Measurements from ENCODE around the gene CRHR2. TPM values are rescaled to one million over a fixed set of nuclear protein-coding genes. Genes with fewer than 3 reads are reported as not detected.

Gene CRHR2
- polyA plus RNA-seq, 2 of the 4 experiments (the other 2 are of a cell fraction): not detected

- H3K27ac ChIP-seq: no peak overlapping the region
- FAIRE-seq: no peak
- no peak overlapping the region for H3K4me3 ChIP-seq
- POLR2A ChIA-PET: no interaction called here
- CTCF ChIA-PET: interaction anchor here (1.1 to 1.6 kb wide), 3 partner anchors 31 to 425 kb away, joined by 3 to 5 read pairs (median 4); no protein-coding TSS in a partner anchor
- DNase-seq (ENCODE audit: low read depth in 1 of 2, low spot score in 1 of 2): no peak
- H3K4me2 ChIP-seq: no peak overlapping the region
- no peak for ATAC-seq
- WGBS (ENCODE audit: missing lambda C conversion rate): 75% methylated on average over 6 of the region's 6 CpGs
- H3K9me3 ChIP-seq: no peaks in the 10 kb centered on the region
- H3K4me1 ChIP-seq: no peaks in the 10 kb centered on the region
- TF ChIP-seq ZNF302 (CRISPR knock-in tag; IDR thresholded peaks at IDR 0.05) (no peak), ZC3H11A (IDR thresholded peaks at IDR 0.05) (no peak), GATA3 (IDR thresholded peaks at IDR 0.05; ENCODE audit: borderline replicate concordance) (no peak), CHD4 (IDR thresholded peaks at IDR 0.05; ENCODE audit: borderline replicate concordance) (no peak), ZSCAN20 (CRISPR knock-in tag; IDR thresholded peaks at IDR 0.05) (no peak), ESRRA (IDR thresholded peaks at IDR 0.05; ENCODE audit: borderline replicate concordance, low read length) (no peak), PBX3 (IDR thresholded peaks at IDR 0.05) (no peak), HOXB5 (CRISPR knock-in tag; IDR thresholded peaks at IDR 0.05) (no peak), EP300 (IDR thresholded peaks at IDR 0.05) (no peak), PHF8 (IDR thresholded peaks at IDR 0.05; ENCODE audit: borderline replicate concordance, low read depth) (no peak), CEBPB (IDR thresholded peaks at IDR 0.05) (no peak), NFE2L2 (conservative IDR thresholded peaks at IDR 0.05; ENCODE audit: low read length) (no peak), HOXA7 (CRISPR knock-in tag; IDR thresholded peaks at IDR 0.05) (no peak), HOXB13 (CRISPR knock-in tag; IDR thresholded peaks at IDR 0.05; ENCODE audit: low read depth) (no peak), NR3C1 (IDR thresholded peaks at IDR 0.05) (no peak)
Measured at GRCh38 chr7:30709549-30709948, 27.3 kb upstream of the CRHR2 start.

- TF ChIP-seq HOXA7 (CRISPR knock-in tag; IDR thresholded peaks at IDR 0.05): no peak
- TF ChIP-seq NR3C1 (IDR thresholded peaks at IDR 0.05): no peak
- TF ChIP-seq EHMT2 (IDR thresholded peaks at IDR 0.05; ENCODE audit: low read depth): no peak
- TF ChIP-seq USF2 (IDR thresholded peaks at IDR 0.05): no peak
- no peak for TF ChIP-seq CHD2 (IDR thresholded peaks at IDR 0.05; ENCODE audit: low read length, partially characterized antibody)
- TF ChIP-seq EHF (CRISPR knock-in tag; IDR thresholded peaks at IDR 0.05): no peak
- no peak for TF ChIP-seq MAX (IDR thresholded peaks at IDR 0.05)
- TF ChIP-seq JUN (IDR thresholded peaks at IDR 0.05): no peak
- no peak for TF ChIP-seq RARB (CRISPR knock-in tag; IDR thresholded peaks at IDR 0.05)
- TF ChIP-seq E2F6 (IDR thresholded peaks at IDR 0.05; ENCODE audit: borderline replicate concordance, low read depth): no peak
- POLR2A ChIA-PET: no interaction called here
- DNase-seq (ENCODE audit: low read depth in 1 of 2, low spot score in 1 of 2) (no peak), ATAC-seq (no peak), FAIRE-seq (no peak)
- Histone ChIP-seq H3K4me3 (no peak overlapping the region), H3K4me1 (no peaks in the 10 kb centered on the region), H3K9me3 (no peaks in the 10 kb centered on the region), H3K27ac (no peak overlapping the region), H3K4me2 (no peak overlapping the region)
- WGBS (ENCODE audit: missing lambda C conversion rate): 29% methylated on average over 3 of the region's 3 CpGs
- CTCF ChIA-PET: interaction anchor here (1.1 to 1.6 kb wide), 3 partner anchors 31 to 425 kb away, joined by 3 to 5 read pairs (median 4); no protein-coding TSS in a partner anchor
Measured at GRCh38 chr7:30708983-30709382, 26.7 kb upstream of the CRHR2 start.

- CTCF ChIA-PET: interaction anchor here (0.9 to 1.6 kb wide), 3 partner anchors 18 to 426 kb away, joined by 3 to 4 read pairs (median 3); no protein-coding TSS in a partner anchor
- FAIRE-seq: no peak
- H3K27ac ChIP-seq: no peak overlapping the region
- H3K4me3 ChIP-seq: no peak overlapping the region
- no peak for ATAC-seq
- POLR2A ChIA-PET: no interaction called here
- H3K9me3 ChIP-seq: no peaks in the 10 kb centered on the region
- H3K4me2 ChIP-seq: no peak overlapping the region
- DNase-seq (ENCODE audit: low read depth in 1 of 2, low spot score in 1 of 2): no peak
- 55% methylated on average over 4 of the region's 4 CpGs for WGBS (ENCODE audit: missing lambda C conversion rate)
- H3K4me1 ChIP-seq: no peaks in the 10 kb centered on the region
- no peak for TF ChIP-seq RAD21 (conservative IDR thresholded peaks at IDR 0.05 in 1 of 2, IDR thresholded peaks at IDR 0.05 in 1 of 2)
- no peak for TF ChIP-seq POLR2AphosphoS2 (conservative IDR thresholded peaks at IDR 0.05; ENCODE audit: low read length)
- no peak for TF ChIP-seq ATOH8 (CRISPR knock-in tag; IDR thresholded peaks at IDR 0.05; ENCODE audit: low read depth)
- no peak for TF ChIP-seq BCL3 (IDR thresholded peaks at IDR 0.05)
- no peak for TF ChIP-seq FOSB (CRISPR knock-in tag; IDR thresholded peaks at IDR 0.05)
- TF ChIP-seq POLR2A (IDR thresholded peaks at IDR 0.05; ENCODE audit: low read length): no peak
- no peak for TF ChIP-seq SMC3 (IDR thresholded peaks at IDR 0.05)
- TF ChIP-seq USF2 (IDR thresholded peaks at IDR 0.05): no peak
- TF ChIP-seq HES2 (IDR thresholded peaks at IDR 0.05): no peak
- TF ChIP-seq ZNF302 (CRISPR knock-in tag; IDR thresholded peaks at IDR 0.05): no peak
- TF ChIP-seq TFCP2L1 (CRISPR knock-in tag; IDR thresholded peaks at IDR 0.05): no peak
Measured at GRCh38 chr7:30708412-30708811, 26.2 kb upstream of the CRHR2 start.

Measured in A549 (cell line).